Measurements from ENCODE around the gene LAMA5.

LAMA5 gene

GRCh38 chr20:62325172-62325905 is 41.8 kb downstream of the LAMA5 start:
- DNase-seq = no peak

- no peak for DNase-seq
Observed at GRCh38 chr20:62323980-62324906, 42.9 kb downstream of the LAMA5 start.

- no peak for DNase-seq
Observed at GRCh38 chr20:62323146-62323979, 43.7 kb downstream of the LAMA5 start.

- DNase-seq = no peak
Observed at GRCh38 chr20:62322492-62323041, 44.5 kb downstream of the LAMA5 start.

GRCh38 chr20:62321975-62322374 is 45.1 kb downstream of the LAMA5 start:
- no peak for DNase-seq

GRCh38 chr20:62321521-62321948 is 45.6 kb downstream of the LAMA5 start:
- DNase-seq = no peak

GRCh38 chr20:62320581-62321354 is 46.3 kb downstream of the LAMA5 start:
- no peak for DNase-seq

- DNase-seq = no peak
Observed at GRCh38 chr20:62319346-62319909, 47.7 kb downstream of the LAMA5 start.

- DNase-seq = no peak
Observed at GRCh38 chr20:62318400-62319345, 48.4 kb downstream of the LAMA5 start.

- DNase-seq = no peak
Observed at GRCh38 chr20:62317167-62317655, 49.9 kb downstream of the LAMA5 start.

GRCh38 chr20:62316331-62317166 is 50.6 kb downstream of the LAMA5 start:
- DNase-seq = no peak

GRCh38 chr20:62315773-62316172 is 51.3 kb downstream of the LAMA5 start:
- DNase-seq = no peak

- no peak for DNase-seq
Observed at GRCh38 chr20:62314711-62315302, 52.3 kb downstream of the LAMA5 start.

- DNase-seq = no peak
Observed at GRCh38 chr20:62314339-62314638, 52.8 kb downstream of the LAMA5 start.

GRCh38 chr20:62313460-62314338 is 53.4 kb downstream of the LAMA5 start:
- DNase-seq = no peak

- no peak for DNase-seq
Observed at GRCh38 chr20:62313021-62313420, 54.1 kb downstream of the LAMA5 start.

GRCh38 chr20:62312662-62312977 is 54.5 kb downstream of the LAMA5 start:
- no peak for DNase-seq
